ENCODE data around the gene TMEM95.

DNA sequence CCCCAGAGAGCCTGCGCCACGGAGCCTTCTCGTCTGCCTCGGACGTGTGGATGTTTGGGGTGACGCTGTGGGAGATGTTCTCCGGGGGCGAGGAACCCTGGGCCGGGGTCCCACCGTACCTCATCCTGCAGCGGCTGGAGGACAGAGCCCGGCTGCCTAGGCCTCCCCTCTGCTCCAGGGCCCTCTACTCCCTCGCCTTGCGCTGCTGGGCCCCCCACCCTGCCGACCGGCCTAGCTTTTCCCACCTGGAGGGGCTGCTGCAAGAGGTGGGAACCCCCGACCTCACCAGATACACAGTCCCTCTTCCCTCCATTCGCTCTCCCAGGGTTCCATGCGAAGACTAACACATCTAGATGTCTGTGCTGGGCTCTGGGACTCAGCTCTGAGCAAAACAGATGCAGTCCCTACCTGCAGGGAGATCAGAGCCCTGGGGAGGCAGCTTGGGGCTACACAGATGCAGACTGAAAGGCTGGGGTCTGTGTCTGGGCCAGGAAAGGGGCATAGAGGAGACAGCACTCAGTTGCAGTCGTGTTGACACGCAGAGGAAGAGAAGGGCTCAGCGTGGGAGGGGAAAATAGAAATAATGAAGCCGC is 29.6 kb downstream of the TMEM95 start:
- TF ChIP-seq, protein P1, sequence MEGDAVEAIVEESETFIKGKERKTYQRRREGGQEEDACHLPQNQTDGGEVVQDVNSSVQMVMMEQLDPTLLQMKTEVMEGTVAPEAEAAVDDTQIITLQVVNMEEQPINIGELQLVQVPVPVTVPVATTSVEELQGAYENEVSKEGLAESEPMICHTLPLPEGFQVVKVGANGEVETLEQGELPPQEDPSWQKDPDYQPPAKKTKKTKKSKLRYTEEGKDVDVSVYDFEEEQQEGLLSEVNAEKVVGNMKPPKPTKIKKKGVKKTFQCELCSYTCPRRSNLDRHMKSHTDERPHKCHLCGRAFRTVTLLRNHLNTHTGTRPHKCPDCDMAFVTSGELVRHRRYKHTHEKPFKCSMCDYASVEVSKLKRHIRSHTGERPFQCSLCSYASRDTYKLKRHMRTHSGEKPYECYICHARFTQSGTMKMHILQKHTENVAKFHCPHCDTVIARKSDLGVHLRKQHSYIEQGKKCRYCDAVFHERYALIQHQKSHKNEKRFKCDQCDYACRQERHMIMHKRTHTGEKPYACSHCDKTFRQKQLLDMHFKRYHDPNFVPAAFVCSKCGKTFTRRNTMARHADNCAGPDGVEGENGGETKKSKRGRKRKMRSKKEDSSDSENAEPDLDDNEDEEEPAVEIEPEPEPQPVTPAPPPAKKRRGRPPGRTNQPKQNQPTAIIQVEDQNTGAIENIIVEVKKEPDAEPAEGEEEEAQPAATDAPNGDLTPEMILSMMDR (IDR thresholded peaks at IDR 0.05), result no peak
- no peak for TF ChIP-seq POLR2A (IDR thresholded peaks at IDR 0.05)
